Heart right ventricle (tissue), 16 donors: ENCODE results near the gene TMEM50B. TPM values are rescaled to one million over a fixed set of nuclear protein-coding genes. Genes with fewer than 3 reads are reported as not detected.
A peak's percentile ranks its signal among the peaks of the same experiment; 100 is the strongest.
"Not testable (repeated sequence)": the region's sequence is repeated elsewhere in the genome, so short reads cannot be mapped to it uniquely, and the experiment has no call there.

Experiments
- ATAC-seq, 8 donors: fragments of 200-7000 bp; cut with Tn5 transposase; one replicate each; pipeline ENCODE4 v1.9.1; 2020; ENCODE audit warnings: mild to moderate bottlenecking in 8 of 8, moderate library complexity in 8 of 8, moderate number of reproducible peaks in 1 of 8
- DNase-seq, 2 donors: peaks; one replicate each; pipeline ENCODE4 v3.0.0-alpha.2; 2020
- H3K27ac ChIP-seq, 10 donors: fragments of 200-600 bp; sonication (generic) in 2 of 10; one replicate each; pipeline versions ENCODE4 v1.5.0 to v1.8.0; 2020 to 2022; ENCODE audit warnings: mild to moderate bottlenecking in 3 of 10
- H3K27me3 ChIP-seq, 7 donors: fragments of 200-600 bp; one replicate each; pipeline ENCODE4 v1.8.0; 2021 to 2022; ENCODE audit warnings: mild to moderate bottlenecking in 2 of 7
- H3K36me3 ChIP-seq, 9 donors: fragments of 200-600 bp; sonication (generic) in 1 of 9; one replicate each; pipeline versions ENCODE4 v1.5.0 to v1.8.0; 2020 to 2022; ENCODE audit warnings: mild to moderate bottlenecking in 2 of 9
- H3K4me1 ChIP-seq, 9 donors: fragments of 200-600 bp; sonication (generic) in 1 of 9; one replicate each; pipeline versions ENCODE4 v1.5.0 to v1.8.0; 2020 to 2022; ENCODE audit warnings: mild to moderate bottlenecking in 4 of 9
- H3K4me3 ChIP-seq, 10 donors: fragments of 200-600 bp; sonication (generic) in 2 of 10; one replicate each; pipeline versions ENCODE4 v1.5.0 to v1.8.0; 2020 to 2022; ENCODE audit warnings: mild to moderate bottlenecking in 7 of 10, moderate library complexity in 2 of 10
- H3K9me3 ChIP-seq, 11 donors: fragments of 200-600 bp in 10 of 11; sonication (generic) in 2 of 11; one replicate each; pipeline versions ENCODE4 v1.5.0 to v1.8.0; 2013 to 2022; ENCODE audit warnings: mild to moderate bottlenecking in 2 of 11, control low read depth in 1 of 11, moderate library complexity in 1 of 11
- WGBS, 2 donors: extraction: QIAGEN DNeasy Blood & Tissue Kit; methylation state at CpG; one replicate each; pipeline ENCODE4 v1.1.7; 2013; ENCODE audit warnings: inconsistent platforms in 1 of 2; 5-methylcytosine and 5-hydroxymethylcytosine counted together
- intact Hi-C, 10 donors: fragments of 100-400 bp; cut with DNase I; formaldehyde crosslinking; loops; one replicate each; pipeline versions ENCODE4 v1.11.1 to v1.14.2; 2022
- polyA plus RNA-seq, 2 donors: library from polyadenylated mRNA; stranded (reverse); fragments of 200-250 nt; gene quantifications; one replicate each; pipeline ENCODE4 v1.2.3, GENCODE V29; 2013
- total RNA-seq, 10 donors: library from RNA; stranded (reverse); fragmentation: NEBNext Ultra II Directional in 3 of 10; extraction: Animal tissue kit (Norgen Biotek cat#: 25700) in 3 of 10; gene quantifications; one replicate each; pipeline versions ENCODE4 v1.2.1 to v1.2.4, GENCODE V29; 2021 to 2023
- TF ChIP-seq, protein P1 (sequence below), 9 donors: fragments of 200-600 bp; sonication (generic) in 2 of 9; IDR thresholded peaks; one replicate each; pipeline versions ENCODE4 v1.5.0 to v1.8.0; 2021 to 2022; ENCODE audit warnings: antibody characterized with exemption in 9 of 9, mild to moderate bottlenecking in 5 of 9, moderate library complexity in 1 of 9
- donor health status: Arrhythmogenic right ventricular cardiomyopathy.
- donor health status: ischemic (EF 13 %, LVEDD 7.1; RV severe dilation, severe dysfunction).
- donor health status: healthy with polysubstance abuse.
- donor health status: DM: no; HTN: yes; CAD: no.
- donor health status: DM: no; HTN: no; CAD: no.
- donor health status: ischemic (EF 25% LVEDD 6.9; RV normal size, moderate dysfunction).
- donor health status: ischemic (EF 25% LVEDD 5.7; RV mildly dilated, moderate dysfunction).
- donor health status: healthy.
- donor health status: DM: yes; HTN: yes; CAD: no.
- donor health status: Ischemic cardiomyopathy.
- donor health status: ischemic (EF 35%, LVEDD 5.7; RV mildly dilated, moderate dysfunction).
- donor health status: nonischemic (EF 11% LVEDD 7.7; RV severe dilation, severe dysfunction).
- donor health status: DM: yes; HTN: yes; CAD: no.
- donor health status: PGD.
- donor health status: ischemic (EF 29% LVEDD 5.4; RV normal size, mild dysfunction).
- donor health status: nonischemic (EF 23%, LVEDD 6.1; RV moderate dilation, normal function).

Gene TMEM50B
- total and polyA plus RNA-seq, 12 donors, result 26.7 to 71.4 (median 30.6) TPM

GRCh38 chr21:33451634-33452071 is 28.1 kb downstream of the TMEM50B start:
- ATAC-seq (peak in 1 of 8 donors; percentile 44), DNase-seq (no peak)
- H3K9me3 ChIP-seq, result no peaks in the 10 kb centered on the region
- peaks cover 0 to 93% (median 11%) of the 10 kb centered on the region in 9 donors for H3K36me3 ChIP-seq
- no peak overlapping the region for H3K4me3 ChIP-seq
- H3K27ac ChIP-seq, result no peak overlapping the region
- TF ChIP-seq, protein P1, sequence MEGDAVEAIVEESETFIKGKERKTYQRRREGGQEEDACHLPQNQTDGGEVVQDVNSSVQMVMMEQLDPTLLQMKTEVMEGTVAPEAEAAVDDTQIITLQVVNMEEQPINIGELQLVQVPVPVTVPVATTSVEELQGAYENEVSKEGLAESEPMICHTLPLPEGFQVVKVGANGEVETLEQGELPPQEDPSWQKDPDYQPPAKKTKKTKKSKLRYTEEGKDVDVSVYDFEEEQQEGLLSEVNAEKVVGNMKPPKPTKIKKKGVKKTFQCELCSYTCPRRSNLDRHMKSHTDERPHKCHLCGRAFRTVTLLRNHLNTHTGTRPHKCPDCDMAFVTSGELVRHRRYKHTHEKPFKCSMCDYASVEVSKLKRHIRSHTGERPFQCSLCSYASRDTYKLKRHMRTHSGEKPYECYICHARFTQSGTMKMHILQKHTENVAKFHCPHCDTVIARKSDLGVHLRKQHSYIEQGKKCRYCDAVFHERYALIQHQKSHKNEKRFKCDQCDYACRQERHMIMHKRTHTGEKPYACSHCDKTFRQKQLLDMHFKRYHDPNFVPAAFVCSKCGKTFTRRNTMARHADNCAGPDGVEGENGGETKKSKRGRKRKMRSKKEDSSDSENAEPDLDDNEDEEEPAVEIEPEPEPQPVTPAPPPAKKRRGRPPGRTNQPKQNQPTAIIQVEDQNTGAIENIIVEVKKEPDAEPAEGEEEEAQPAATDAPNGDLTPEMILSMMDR (IDR thresholded peaks at IDR 0.05), result no peak
- H3K27me3 ChIP-seq, result no peaks in the 10 kb centered on the region
- H3K4me1 ChIP-seq, result peaks cover 0 to 4% (median 0%) of the 10 kb centered on the region in 9 donors
- 91 to 96% methylated on average over 1 of the region's 1 CpG for WGBS, 2 donors
- intact Hi-C loops, result no loop called here

- TF ChIP-seq, protein P1 (IDR thresholded peaks at IDR 0.05), result no peak
- H3K27me3 ChIP-seq, result no peaks in the 10 kb centered on the region
- 84 to 86% methylated on average over 4 of the region's 4 CpGs for WGBS, 2 donors
- H3K36me3 ChIP-seq, result peaks cover 0 to 88% (median 11%) of the 10 kb centered on the region in 9 donors
- H3K4me3 ChIP-seq, result no peak overlapping the region
- intact Hi-C loops, result loop anchor here in 9 of 10 donors (5.0 to 10.0 kb wide), 9 partner anchors 65 to 617 kb away; no protein-coding TSS in a partner anchor
- DNase-seq (no peak), ATAC-seq (no peak)
- H3K27ac ChIP-seq, result no peak overlapping the region
- no peaks in the 10 kb centered on the region for H3K9me3 ChIP-seq
- peaks cover 0 to 12% (median 5%) of the 10 kb centered on the region in 9 donors for H3K4me1 ChIP-seq
These were observed 30.2 kb downstream of the TMEM50B start for GRCh38 chr21:33449616-33450015.

GRCh38 chr21:33446620-33447019 is 33.2 kb downstream of the TMEM50B start:
- Histone ChIP-seq H3K36me3 (peaks cover 0 to 75% (median 11%) of the 10 kb centered on the region in 9 donors), H3K4me1 (peaks cover 0 to 35% (median 14%) of the 10 kb centered on the region in 9 donors)
- not testable (repeated sequence) for ATAC-seq, H3K9me3 ChIP-seq, H3K27ac ChIP-seq, DNase-seq, H3K4me3 ChIP-seq, H3K27me3 ChIP-seq
- 93 to 96% methylated on average over 6 of the region's 6 CpGs for WGBS, 2 donors
- intact Hi-C loops, result loop anchor here in 9 of 10 donors (5.0 to 10.0 kb wide), 9 partner anchors 62 to 614 kb away; no protein-coding TSS in a partner anchor

GRCh38 chr21:33444499-33444898 is 35.3 kb downstream of the TMEM50B start:
- no peak for DNase-seq
- Histone ChIP-seq H3K9me3 (no peaks in the 10 kb centered on the region), H3K4me3 (no peak overlapping the region), H3K27me3 (no peaks in the 10 kb centered on the region), H3K36me3 (peaks cover 0 to 57% (median 11%) of the 10 kb centered on the region in 9 donors), H3K27ac (peak overlapping the region in 6 of 10 donors; percentile 4 to 48 (median 35)), H3K4me1 (peaks cover 0 to 34% (median 20%) of the 10 kb centered on the region in 9 donors)
- WGBS, 2 donors, result 47 to 62% methylated on average over 2 of the region's 2 CpGs
- TF ChIP-seq, protein P1 (IDR thresholded peaks at IDR 0.05), result no peak
- intact Hi-C loops, result loop anchor here in 7 of 10 donors (2.0 to 10.0 kb wide), 10 partner anchors 42 to 610 kb away; partner anchors contain the start of gene IFNGR2 (in 2 of the 7)
- ATAC-seq, result no peak

GRCh38 chr21:33443194-33443593 is 36.6 kb downstream of the TMEM50B start:
- Histone ChIP-seq H3K27ac (peak overlapping the region in 4 of 10 donors; percentile 8 to 74 (median 58)), H3K4me1 (peaks cover 0 to 34% (median 20%) of the 10 kb centered on the region in 9 donors), H3K27me3 (no peaks in the 10 kb centered on the region), H3K4me3 (no peak overlapping the region), H3K9me3 (no peaks in the 10 kb centered on the region), H3K36me3 (peaks cover 0 to 55% (median 16%) of the 10 kb centered on the region in 9 donors)
- 71 to 75% methylated on average over 5 of the region's 5 CpGs for WGBS, 2 donors
- TF ChIP-seq, protein P1 (IDR thresholded peaks at IDR 0.05), result no peak
- intact Hi-C loops, result loop anchor here in 6 of 10 donors (2.0 to 10.0 kb wide), 9 partner anchors 41 to 608 kb away; partner anchors contain the start of gene IFNGR2 (in 2 of the 6)
- peak in 2 of 8 donors; percentile 28 to 48 for ATAC-seq
- no peak for DNase-seq
